Mammary microvascular endothelial cell (primary cell): ENCODE results near the gene FLRT1. TPM values are rescaled to one million over a fixed set of nuclear protein-coding genes. Genes with fewer than 3 reads are reported as not detected.

ENCODE experiments used
- total RNA-seq: library from RNA; depleted of rRNA; stranded (reverse); fragments of >200 nt; gene quantifications from 2 replicates; pipeline ENCODE4 v1.2.3, GENCODE V29; 2015

Gene FLRT1
- total RNA-seq: not detected in 2 replicates

GRCh38 chr11:64035576-64035975 lies at the start of gene FLRT1:
Gene FLRT1, plus strand, starts transcription at chr11:64035931. Its CDS starts 80,337 bp downstream, at chr11:64116268.

GRCh38 chr11:63986156-63986931 lies 49.4 kb upstream of the FLRT1 start, which contains the start of gene OTUB1:
Gene OTUB1, plus strand, starts transcription at chr11:63986438. Its CDS starts 19 bp downstream, at chr11:63986457.

Other genes with a start within 250 kb of the FLRT1 start
- 26.6 and 30.0 TPM in 2 replicates for gene SPINDOC, start 222.5 kb upstream of the FLRT1 start, total RNA-seq
- 18.9 and 21.5 TPM in 2 replicates for gene MARK2, start 196.8 kb upstream of the FLRT1 start, total RNA-seq
- 0.07 TPM in 1 of 2 replicates, not detected in the other for gene RCOR2, start 118.8 kb upstream of the FLRT1 start, total RNA-seq
- 11.7 and 14.8 TPM in 2 replicates for gene NAA40, start 96.9 kb upstream of the FLRT1 start, total RNA-seq
- gene COX8A, start 61.3 kb upstream of the FLRT1 start, total RNA-seq: 479 and 599 TPM in 2 replicates
- 103 and 106 TPM in 2 replicates for gene OTUB1, start 49.5 kb upstream of the FLRT1 start, total RNA-seq
- gene MACROD1, start 130.2 kb downstream of the FLRT1 start, total RNA-seq: 10.5 and 17.9 TPM in 2 replicates
- gene STIP1, start 150.2 kb downstream of the FLRT1 start, total RNA-seq: 223 and 239 TPM in 2 replicates
- gene FERMT3, start 170.8 kb downstream of the FLRT1 start, total RNA-seq: 59.4 and 69.7 TPM in 2 replicates
- 30.1 and 30.4 TPM in 2 replicates for gene TRPT1, start 190.3 kb downstream of the FLRT1 start, total RNA-seq
- 58.7 and 61.6 TPM in 2 replicates for gene NUDT22, start 190.3 kb downstream of the FLRT1 start, total RNA-seq
- 6.5 and 9.0 TPM in 2 replicates for gene DNAJC4, start 194.6 kb downstream of the FLRT1 start, total RNA-seq
- gene VEGFB, start 198.7 kb downstream of the FLRT1 start, total RNA-seq: 31.6 and 40.1 TPM in 2 replicates
- gene FKBP2, start 205.2 kb downstream of the FLRT1 start, total RNA-seq: 65.9 and 69.2 TPM in 2 replicates
- gene PPP1R14B, start 211.0 kb downstream of the FLRT1 start, total RNA-seq: 432 and 445 TPM in 2 replicates
- gene PLCB3, start 215.6 kb downstream of the FLRT1 start, total RNA-seq: 61.3 and 67.5 TPM in 2 replicates
- 95.7 and 96.5 TPM in 2 replicates for gene BAD, start 248.7 kb downstream of the FLRT1 start, total RNA-seq
- gene GPR137, start 249.9 kb downstream of the FLRT1 start, total RNA-seq: 22.8 and 27.8 TPM in 2 replicates